ENCODE data around the gene MYCBP. TPM values are rescaled to one million over a fixed set of nuclear protein-coding genes. Genes with fewer than 3 reads are reported as not detected.

Gene MYCBP
- total RNA-seq, 2 experiments from 2014 or later, result 70.6 to 76.5 TPM

- Mint-ChIP-seq H3K36me3 (peaks cover 3% of the 10 kb centered on the region), H3K4me3 (no peak overlapping the region), H3K27me3 (peaks cover 60% of the 10 kb centered on the region), H3K4me1 (ENCODE audit: low read depth) (peaks cover 2% of the 10 kb centered on the region), H3K27ac (no peak overlapping the region), H3K9me3 (no peaks in the 10 kb centered on the region)
- ChIA-PET CTCF (interaction anchor here (0.9 to 2.9 kb wide), 6 partner anchors 13 to 792 kb away, joined by 3 to 13 read pairs (median 3); no protein-coding TSS in a partner anchor), POLR2A (no interaction called here)
- intact Hi-C loops (cut with micrococcal nuclease), result loop anchor here (10.0 kb wide), 1 partner anchor 204 kb away; no protein-coding TSS in a partner anchor
- DNase-seq, result no peak
Measured at GRCh38 chr1:38819040-38819439, 54.1 kb downstream of the MYCBP start.

- Mint-ChIP-seq H3K9me3 (no peaks in the 10 kb centered on the region), H3K4me3 (no peak overlapping the region), H3K27ac (no peak overlapping the region), H3K4me1 (ENCODE audit: low read depth) (peaks cover 2% of the 10 kb centered on the region), H3K27me3 (peaks cover 62% of the 10 kb centered on the region), H3K36me3 (peaks cover 3% of the 10 kb centered on the region)
- POLR2A ChIA-PET, result no interaction called here
- DNase-seq, result peak; percentile 44
- intact Hi-C loops (cut with micrococcal nuclease), result loop anchor here (10.0 kb wide), 1 partner anchor 204 kb away; no protein-coding TSS in a partner anchor
- CTCF ChIA-PET, result interaction anchor here (0.9 to 2.9 kb wide), 5 partner anchors 9 to 19 kb away, joined by 3 to 13 read pairs (median 4); no protein-coding TSS in a partner anchor
Measured at GRCh38 chr1:38818175-38818976, 54.8 kb downstream of the MYCBP start.

GRCh38 chr1:38817267-38818174 is 55.6 kb downstream of the MYCBP start:
- Mint-ChIP-seq H3K9me3 (no peaks in the 10 kb centered on the region), H3K36me3 (peaks cover 3% of the 10 kb centered on the region), H3K4me3 (no peak overlapping the region), H3K4me1 (ENCODE audit: low read depth) (peaks cover 2% of the 10 kb centered on the region), H3K27ac (no peak overlapping the region), H3K27me3 (peaks cover 61% of the 10 kb centered on the region)
- POLR2A ChIA-PET, result no interaction called here
- intact Hi-C loops (cut with micrococcal nuclease), result loop anchor here (10.0 kb wide), 1 partner anchor 203 kb away; no protein-coding TSS in a partner anchor
- DNase-seq, result no peak
- CTCF ChIA-PET, result interaction anchor here (0.9 to 2.9 kb wide), 2 partner anchors 10 to 14 kb away, joined by 4 to 13 read pairs; no protein-coding TSS in a partner anchor

GRCh38 chr1:38815903-38816627 is 57.1 kb downstream of the MYCBP start:
- POLR2A ChIA-PET, result no interaction called here
- H3K27ac Mint-ChIP-seq, result no peak overlapping the region
- intact Hi-C loops (cut with micrococcal nuclease), result loop anchor here (10.0 kb wide), 1 partner anchor 201 kb away; no protein-coding TSS in a partner anchor
- H3K4me3 Mint-ChIP-seq, result no peak overlapping the region
- no peaks in the 10 kb centered on the region for H3K9me3 Mint-ChIP-seq
- DNase-seq, result peak; percentile 28
- H3K36me3 Mint-ChIP-seq, result peaks cover 3% of the 10 kb centered on the region
- H3K4me1 Mint-ChIP-seq (ENCODE audit: low read depth), result peaks cover 2% of the 10 kb centered on the region
- CTCF ChIA-PET, result no interaction called here
- peaks cover 64% of the 10 kb centered on the region for H3K27me3 Mint-ChIP-seq

- peaks cover 2% of the 10 kb centered on the region for H3K4me1 Mint-ChIP-seq (ENCODE audit: low read depth)
- intact Hi-C loops (cut with micrococcal nuclease), result loop anchor here (10.0 kb wide), 1 partner anchor 200 kb away; no protein-coding TSS in a partner anchor
- CTCF ChIA-PET, result no interaction called here
Measured at GRCh38 chr1:38814984-38815464, 58.1 kb downstream of the MYCBP start.

GRCh38 chr1:38814444-38814983 is 58.6 kb downstream of the MYCBP start:
- H3K27ac Mint-ChIP-seq, result no peak overlapping the region
- H3K4me3 Mint-ChIP-seq, result no peak overlapping the region
- peaks cover 2% of the 10 kb centered on the region for H3K4me1 Mint-ChIP-seq (ENCODE audit: low read depth)
- H3K27me3 Mint-ChIP-seq, result peaks cover 64% of the 10 kb centered on the region
- no peaks in the 10 kb centered on the region for H3K9me3 Mint-ChIP-seq
- ChIA-PET POLR2A (no interaction called here), CTCF (no interaction called here)
- H3K36me3 Mint-ChIP-seq, result peaks cover 3% of the 10 kb centered on the region
- no peak for DNase-seq
- intact Hi-C loops (cut with micrococcal nuclease), result loop anchor here (10.0 kb wide), 1 partner anchor 200 kb away; no protein-coding TSS in a partner anchor

More at GRCh38 chr1:38814984-38815464, 58.1 kb downstream of the MYCBP start:
- Mint-ChIP-seq H3K27me3 (peaks cover 68% of the 10 kb centered on the region), H3K36me3 (peaks cover 3% of the 10 kb centered on the region), H3K9me3 (no peaks in the 10 kb centered on the region), H3K4me3 (no peak overlapping the region), H3K27ac (no peak overlapping the region)
- POLR2A ChIA-PET, result no interaction called here
- no peak for DNase-seq

DNA sequence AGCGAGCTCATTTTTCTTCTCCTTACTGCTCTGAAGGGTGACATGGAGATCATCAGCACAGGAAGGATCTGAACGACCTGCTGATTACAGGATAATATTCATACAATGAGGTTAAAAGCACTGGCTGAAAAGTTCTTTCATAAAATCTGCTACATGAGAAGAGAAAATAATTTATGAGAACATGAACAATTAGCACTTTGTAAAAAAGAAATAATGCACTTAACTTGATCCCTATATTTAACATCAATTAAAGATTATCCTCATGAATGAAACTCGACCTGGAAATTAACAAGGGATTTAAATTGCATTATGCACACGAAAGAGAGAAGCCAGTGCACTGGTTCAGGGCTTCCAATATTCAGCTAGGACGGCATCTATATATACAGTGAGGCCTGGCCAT is 60.2 kb downstream of the MYCBP start:
- intact Hi-C loops (cut with micrococcal nuclease), result loop anchor here (10.0 kb wide), 1 partner anchor 198 kb away; no protein-coding TSS in a partner anchor
- Mint-ChIP-seq H3K4me1 (ENCODE audit: low read depth) (no peaks in the 10 kb centered on the region), H3K4me3 (no peak overlapping the region), H3K36me3 (peaks cover 3% of the 10 kb centered on the region), H3K27me3 (peaks cover 63% of the 10 kb centered on the region), H3K27ac (no peak overlapping the region), H3K9me3 (no peaks in the 10 kb centered on the region)
- POLR2A ChIA-PET, result no interaction called here
- CTCF ChIA-PET, result interaction anchor here (0.6 kb wide), 1 partner anchor 21 kb away, joined by 4 read pairs; no protein-coding TSS in a partner anchor
- DNase-seq, result no peak

Other genes with a start within 250 kb of the MYCBP start
- gene RRAGC, start 13.6 kb downstream of the MYCBP start, total RNA-seq, result 10 to 100 TPM; 27.6 to 29.7 TPM
- not detected for gene GJA9, start 8.2 kb upstream of the MYCBP start, total RNA-seq
- gene RHBDL2, start 68.5 kb upstream of the MYCBP start, total RNA-seq, result not detected
- 10 to 100 TPM; 73.2 to 74.3 TPM for gene AKIRIN1, start 117.9 kb upstream of the MYCBP start, total RNA-seq
- gene NDUFS5, start 153.0 kb upstream of the MYCBP start, total RNA-seq, result 100 to 1,000 TPM; 238 to 240 TPM